Spleen (tissue), 7 donors: Measurements from ENCODE around the gene SLC4A1AP.
"Not testable (repeated sequence)": the region's sequence is repeated elsewhere in the genome, so short reads cannot be mapped to it uniquely, and the experiment has no call there.

Experiments
- CTCF ChIP-seq, 11 experiments: fragments of 200-600 bp in 7 of 11; fragments of 450-650 bp in 4 of 11; sonication (generic) in 4 of 11; IDR thresholded peaks in 8 of 11; conservative IDR thresholded peaks in 3 of 11; 1 replicate in 7 of 11; 2 replicates in 4 of 11; pipeline versions ENCODE4 v1.4.0 to v1.8.0; 2016 to 2021; ENCODE audit warnings: antibody characterized with exemption in 11 of 11, inconsistent platforms in 4 of 11, mild to moderate bottlenecking in 1 of 11
- POLR2A ChIP-seq, 3 donors: fragments of 450-650 bp; IDR thresholded peaks; one replicate each; pipeline ENCODE4 v1.5.1; 2017; ENCODE audit warnings: antibody characterized with exemption in 3 of 3, mild to moderate bottlenecking in 1 of 3
- POLR2AphosphoS5 ChIP-seq, 3 donors: sonication (generic); formaldehyde crosslinking; IDR thresholded peaks; one replicate each; pipeline ENCODE4 v1.5.1; 2017; ENCODE audit warnings: antibody characterized with exemption in 3 of 3
- donor health status: DM: no; HTN: no; CAD: no; lungs with moderate emphysema.
- donor health status: DM: no; HTN: no; CAD: no.
- donor health status: DM: no; HTN: no; CAD: no.

- not testable (repeated sequence) for TF ChIP-seq CTCF (IDR thresholded peaks at IDR 0.05 in 8 of 11, conservative IDR thresholded peaks at IDR 0.05 in 3 of 11); POLR2AphosphoS5 (IDR thresholded peaks at IDR 0.05); POLR2A (IDR thresholded peaks at IDR 0.05)
These were observed 21.3 kb downstream of the SLC4A1AP start for GRCh38 chr2:27685006-27685405.
